Sciatic nerve (tissue), 2 donors: ENCODE measurements around the gene SGIP1. TPM values are rescaled to one million over a fixed set of nuclear protein-coding genes. Genes with fewer than 3 reads are reported as not detected.

Experiments
- ATAC-seq: fragments of 200-7000 bp; cut with Tn5 transposase; one replicate; pipeline ENCODE4 v1.9.1; 2020; ENCODE audit warnings: mild to moderate bottlenecking, moderate library complexity
- DNase-seq: peaks from one replicate; pipeline ENCODE4 v3.0.0-alpha.2; 2020; ENCODE audit warnings: low spot score
- intact Hi-C: fragments of 100-400 bp; cut with DNase I; formaldehyde crosslinking; loops from one replicate; pipeline ENCODE4 v1.14.2; 2022
- total RNA-seq: library from RNA; stranded (reverse); fragmentation: NEBNext Ultra II Directional; extraction: Animal tissue kit (Norgen Biotek cat#: 25700); gene quantifications from one replicate; pipeline ENCODE4 v1.2.1, GENCODE V29; 2021
- donor health status: DM: no; HTN: no; CAD: no.
- donor health status: DM: no; HTN: no; CAD: no.

The SGIP1 gene
- total RNA-seq, 1 donor from 2014 or later = 7.0 TPM

GRCh38 chr1:66542811-66543767 is 9.1 kb downstream of the SGIP1 start:
- ATAC-seq (peak; percentile 90), DNase-seq (no peak)
- intact Hi-C loops = no loop called here

- DNase-seq (no peak), ATAC-seq (no peak)
- intact Hi-C loops = no loop called here
These were observed 12.3 kb downstream of the SGIP1 start for GRCh38 chr1:66546047-66546810.

- intact Hi-C loops = no loop called here
- DNase-seq (no peak), ATAC-seq (no peak)
These were observed 15.1 kb downstream of the SGIP1 start for GRCh38 chr1:66549017-66549416.

- no peak for DNase-seq
- no peak for ATAC-seq
- intact Hi-C loops = no loop called here
These were observed 16.3 kb downstream of the SGIP1 start for GRCh38 chr1:66550243-66550642.

GRCh38 chr1:66552287-66552686 is 18.3 kb downstream of the SGIP1 start:
- DNase-seq (no peak), ATAC-seq (no peak)
- intact Hi-C loops = no loop called here

- no peak for ATAC-seq
- DNase-seq = no peak
- intact Hi-C loops = no loop called here
These were observed 18.9 kb downstream of the SGIP1 start for GRCh38 chr1:66552829-66553228.

GRCh38 chr1:66553846-66554245 is 19.9 kb downstream of the SGIP1 start:
- intact Hi-C loops = no loop called here
- DNase-seq (no peak), ATAC-seq (no peak)

GRCh38 chr1:66556161-66556611 is 22.2 kb downstream of the SGIP1 start:
- ATAC-seq = no peak
- intact Hi-C loops = no loop called here
- DNase-seq = no peak

- DNase-seq (no peak), ATAC-seq (no peak)
- intact Hi-C loops = no loop called here
These were observed 23.2 kb downstream of the SGIP1 start for GRCh38 chr1:66557157-66557556.

- ATAC-seq = no peak
- intact Hi-C loops = no loop called here
- no peak for DNase-seq
These were observed 25.6 kb downstream of the SGIP1 start for GRCh38 chr1:66559517-66559916.

- DNase-seq (no peak), ATAC-seq (no peak)
- intact Hi-C loops = no loop called here
These were observed 28.6 kb downstream of the SGIP1 start for GRCh38 chr1:66562561-66562960.

GRCh38 chr1:66563094-66563800 is 29.3 kb downstream of the SGIP1 start:
- intact Hi-C loops = no loop called here
- ATAC-seq (peak; percentile 63), DNase-seq (no peak)

GRCh38 chr1:66563941-66564630 is 30.1 kb downstream of the SGIP1 start:
- DNase-seq (no peak), ATAC-seq (peak; percentile 28)
- intact Hi-C loops = no loop called here

- intact Hi-C loops = no loop called here
- ATAC-seq = no peak
- DNase-seq = no peak
These were observed 36.2 kb downstream of the SGIP1 start for GRCh38 chr1:66570196-66570595.

- DNase-seq (no peak), ATAC-seq (no peak)
- intact Hi-C loops = no loop called here
These were observed 37.8 kb downstream of the SGIP1 start for GRCh38 chr1:66571789-66572188.

- intact Hi-C loops = no loop called here
- ATAC-seq (no peak), DNase-seq (no peak)
These were observed 41.8 kb downstream of the SGIP1 start for GRCh38 chr1:66575739-66576138.

GRCh38 chr1:66576645-66577044 is 42.7 kb downstream of the SGIP1 start:
- no peak for DNase-seq
- intact Hi-C loops = no loop called here
- no peak for ATAC-seq

- intact Hi-C loops = no loop called here
- ATAC-seq (no peak), DNase-seq (no peak)
These were observed 44.9 kb downstream of the SGIP1 start for GRCh38 chr1:66578841-66579240.

- intact Hi-C loops = no loop called here
- DNase-seq (no peak), ATAC-seq (no peak)
These were observed 46.1 kb downstream of the SGIP1 start for GRCh38 chr1:66580081-66580480.
